GM23338 (cell line): ENCODE results near the gene AFAP1L2. TPM values are rescaled to one million over a fixed set of nuclear protein-coding genes. Genes with fewer than 3 reads are reported as not detected.

ENCODE experiments used
- ATAC-seq: fragments of 200-7000 bp; cut with Tn5 transposase; 3 replicates; pipeline ENCODE4 v1.9.1; 2020
- DNase-seq: peaks from one replicate; pipeline ENCODE4 v3.0.0-alpha.2; 2015; ENCODE audit warnings: low spot score
- H2AFZ ChIP-seq: fragments of 200-600 bp; sonication (generic); 2 replicates; pipeline ENCODE4 v1.8.0; 2016; ENCODE audit warnings: antibody characterized with exemption, mild to moderate bottlenecking, moderate library complexity
- H3F3A ChIP-seq: fragments of 200-600 bp; sonication (generic); replicated peaks from 2 replicates; pipeline ENCODE4 v1.8.0; 2017; ENCODE audit warnings: antibody characterized with exemption, mixed run types, low read depth
- H3K27ac ChIP-seq: fragments of 200-600 bp; sonication (generic); 2 replicates; pipeline ENCODE4 v1.6.1; 2016; ENCODE audit warnings: low read depth
- H3K27me3 ChIP-seq: fragments of 200-600 bp; sonication (generic); 2 replicates; pipeline ENCODE4 v1.8.0; 2016; ENCODE audit warnings: mild to moderate bottlenecking, mixed run types, moderate library complexity; ENCODE audit not compliant: insufficient read depth
- H3K36me3 ChIP-seq: fragments of 200-600 bp; sonication (generic); 2 replicates; pipeline ENCODE4 v1.8.0; 2016; ENCODE audit warnings: mild to moderate bottlenecking; ENCODE audit not compliant: insufficient read depth
- H3K4me1 ChIP-seq: fragments of 200-600 bp; sonication (generic); 2 replicates; pipeline ENCODE4 v1.8.0; 2016; ENCODE audit warnings: mild to moderate bottlenecking, moderate library complexity; ENCODE audit not compliant: insufficient read depth
- H3K4me2 ChIP-seq: fragments of 200-600 bp; sonication (generic); 2 replicates; pipeline ENCODE4 v1.7.1; 2017; ENCODE audit warnings: mixed run types
- H3K4me3 ChIP-seq: fragments of 200-600 bp; sonication (generic); 2 replicates; pipeline ENCODE4 v1.6.1; 2016; ENCODE audit warnings: mixed run types
- H3K79me2 ChIP-seq: fragments of 200-600 bp; sonication (generic); replicated peaks from 2 replicates; pipeline ENCODE4 v1.8.0; 2017; ENCODE audit warnings: mild to moderate bottlenecking; ENCODE audit not compliant: insufficient read depth
- H3K9me2 ChIP-seq: fragments of 200-600 bp; sonication (generic); 2 replicates; pipeline ENCODE4 v1.8.0; 2017; ENCODE audit not compliant: insufficient read depth
- H4K20me1 ChIP-seq: fragments of 200-600 bp; sonication (generic); replicated peaks from 2 replicates; pipeline ENCODE4 v1.8.0; 2017; ENCODE audit warnings: mild to moderate bottlenecking; ENCODE audit not compliant: insufficient read depth
- H3K27ac Mint-ChIP-seq: 2 replicates; pipeline ENCODE4 v1.8.0; 2020; ENCODE audit warnings: inconsistent platforms, mild to moderate bottlenecking, moderate library complexity, mixed read lengths
- H3K27me3 Mint-ChIP-seq: 3 replicates; pipeline ENCODE4 v1.8.0; 2022; ENCODE audit warnings: low read depth, mild to moderate bottlenecking, moderate library complexity, mixed read lengths, inconsistent platforms; ENCODE audit not compliant: insufficient read depth, poor library complexity
- H3K36me3 Mint-ChIP-seq: 3 replicates; pipeline ENCODE4 v1.8.0; 2021; ENCODE audit warnings: low read depth, mild to moderate bottlenecking, inconsistent platforms, moderate library complexity, mixed read lengths
- H3K4me1 Mint-ChIP-seq: 3 replicates; pipeline ENCODE4 v1.8.0; 2020; ENCODE audit warnings: mild to moderate bottlenecking, inconsistent platforms, mixed read lengths
- H3K4me3 Mint-ChIP-seq: 3 replicates; pipeline ENCODE4 v1.8.0; 2021; ENCODE audit warnings: moderate library complexity, mild to moderate bottlenecking, inconsistent platforms, mixed read lengths
- H3K9me3 Mint-ChIP-seq: 3 replicates; pipeline ENCODE4 v1.8.0; 2020; ENCODE audit warnings: moderate library complexity, mild to moderate bottlenecking, inconsistent platforms, mixed read lengths
- CREB1 ChIP-seq: fragments of 250-450 bp; sonication (Bioruptor Pico); IDR thresholded peaks from 2 replicates; pipeline ENCODE4 v1.5.0; 2020; ENCODE audit warnings: low read depth, mild to moderate bottlenecking, moderate library complexity
- EZH2 ChIP-seq: fragments of 200-600 bp; sonication (generic); IDR thresholded peaks from one replicate; pipeline ENCODE4 v1.8.0; 2017; ENCODE audit warnings: antibody characterized with exemption, mild to moderate bottlenecking, low read depth; ENCODE audit not compliant: unreplicated experiment
- EZH2phosphoT487 ChIP-seq: fragments of 200-600 bp; sonication (generic); IDR thresholded peaks from one replicate; pipeline ENCODE4 v1.8.1; 2018; ENCODE audit warnings: antibody characterized with exemption; ENCODE audit not compliant: unreplicated experiment
- JUNB ChIP-seq: IDR thresholded peaks from one replicate; pipeline ENCODE4 v1.6.1; 2016; ENCODE audit warnings: antibody characterized with exemption; ENCODE audit not compliant: unreplicated experiment
- NANOG ChIP-seq: IDR thresholded peaks from 2 replicates; pipeline ENCODE4 v1.6.1; 2016; ENCODE audit warnings: antibody characterized with exemption, borderline replicate concordance
- POLR2AphosphoS5 ChIP-seq: IDR thresholded peaks from 2 replicates; pipeline ENCODE4 v1.6.1; 2016; ENCODE audit warnings: antibody characterized with exemption, low read depth
- REST ChIP-seq: IDR thresholded peaks from one replicate; pipeline ENCODE4 v1.6.1; 2018; ENCODE audit warnings: antibody characterized with exemption; ENCODE audit not compliant: unreplicated experiment
- STAT1 ChIP-seq: IDR thresholded peaks from one replicate; pipeline ENCODE4 v1.6.1; 2016; ENCODE audit warnings: antibody characterized with exemption; ENCODE audit not compliant: unreplicated experiment
- ZNF114 ChIP-seq: fragments of 250-450 bp; sonication (Bioruptor Pico); IDR thresholded peaks from 2 replicates; pipeline ENCODE4 v1.5.0; 2020; ENCODE audit warnings: mild to moderate bottlenecking, moderate library complexity
- ZNF331 ChIP-seq: fragments of 250-450 bp; sonication (Bioruptor Pico); IDR thresholded peaks from 2 replicates; pipeline ENCODE4 v1.5.0; 2020; ENCODE audit warnings: low read depth, mild to moderate bottlenecking, moderate library complexity
- polyA plus RNA-seq: library from polyadenylated mRNA; unstranded; fragments of >200 nt; fragmentation: Nextera tagmentation; extraction: Ambion mirVana; gene quantifications from 2 replicates; pipeline ENCODE4 v1.2.1, GENCODE V29; 2016
- total RNA-seq: library from RNA; depleted of rRNA; stranded (reverse); fragments of >200 nt; shearing (Covaris generic); gene quantifications from 2 replicates; pipeline ENCODE4 v1.2.3, GENCODE V29; 2014
- TF ChIP-seq, protein P1 (sequence below): IDR thresholded peaks from 2 replicates; pipeline ENCODE4 v1.6.1; 2016; ENCODE audit warnings: antibody characterized with exemption
- TF ChIP-seq, protein P2 (sequence below), 2 experiments: fragments of 200-600 bp in 1 of 2; sonication (generic) in 1 of 2; conservative IDR thresholded peaks; 2 replicates each; pipeline versions ENCODE4 v1.5.1 to v1.6.1; 2016 to 2017; ENCODE audit warnings: antibody characterized with exemption in 2 of 2, low read depth in 2 of 2, mild to moderate bottlenecking in 2 of 2, moderate library complexity in 1 of 2

Gene AFAP1L2
- total and polyA plus RNA-seq, 2 experiments from 2014 or later: 2.3 to 6.5 TPM

DNA sequence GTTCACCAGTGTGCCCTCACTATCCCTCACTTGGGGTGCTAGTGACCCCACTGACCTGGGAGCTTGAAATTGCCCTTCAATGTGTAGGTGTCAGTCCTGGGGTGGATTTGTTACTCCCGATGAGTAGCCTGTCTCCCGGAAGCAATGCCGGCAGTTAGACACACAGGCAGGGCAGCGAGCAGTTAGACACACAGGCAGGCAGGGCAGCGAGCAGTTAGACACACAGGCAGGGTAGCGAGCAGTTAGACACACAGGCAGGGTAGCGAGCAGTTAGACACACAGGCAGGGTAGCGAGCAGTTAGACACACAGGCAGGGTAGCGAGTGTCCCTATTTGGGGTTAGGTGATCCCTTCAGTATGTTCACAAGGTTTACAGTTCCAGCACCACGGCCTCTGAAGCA lies 121.2 kb downstream of the AFAP1L2 start (continued):
- TF ChIP-seq ZNF114 (CRISPR knock-in tag) (no peak), JUNB (no peak), CREB1 (CRISPR knock-in tag) (no peak), NANOG (no peak), REST (no peak)
- TF ChIP-seq, protein P1, sequence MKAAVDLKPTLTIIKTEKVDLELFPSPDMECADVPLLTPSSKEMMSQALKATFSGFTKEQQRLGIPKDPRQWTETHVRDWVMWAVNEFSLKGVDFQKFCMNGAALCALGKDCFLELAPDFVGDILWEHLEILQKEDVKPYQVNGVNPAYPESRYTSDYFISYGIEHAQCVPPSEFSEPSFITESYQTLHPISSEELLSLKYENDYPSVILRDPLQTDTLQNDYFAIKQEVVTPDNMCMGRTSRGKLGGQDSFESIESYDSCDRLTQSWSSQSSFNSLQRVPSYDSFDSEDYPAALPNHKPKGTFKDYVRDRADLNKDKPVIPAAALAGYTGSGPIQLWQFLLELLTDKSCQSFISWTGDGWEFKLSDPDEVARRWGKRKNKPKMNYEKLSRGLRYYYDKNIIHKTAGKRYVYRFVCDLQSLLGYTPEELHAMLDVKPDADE: no peak
- TF ChIP-seq, protein P2, sequence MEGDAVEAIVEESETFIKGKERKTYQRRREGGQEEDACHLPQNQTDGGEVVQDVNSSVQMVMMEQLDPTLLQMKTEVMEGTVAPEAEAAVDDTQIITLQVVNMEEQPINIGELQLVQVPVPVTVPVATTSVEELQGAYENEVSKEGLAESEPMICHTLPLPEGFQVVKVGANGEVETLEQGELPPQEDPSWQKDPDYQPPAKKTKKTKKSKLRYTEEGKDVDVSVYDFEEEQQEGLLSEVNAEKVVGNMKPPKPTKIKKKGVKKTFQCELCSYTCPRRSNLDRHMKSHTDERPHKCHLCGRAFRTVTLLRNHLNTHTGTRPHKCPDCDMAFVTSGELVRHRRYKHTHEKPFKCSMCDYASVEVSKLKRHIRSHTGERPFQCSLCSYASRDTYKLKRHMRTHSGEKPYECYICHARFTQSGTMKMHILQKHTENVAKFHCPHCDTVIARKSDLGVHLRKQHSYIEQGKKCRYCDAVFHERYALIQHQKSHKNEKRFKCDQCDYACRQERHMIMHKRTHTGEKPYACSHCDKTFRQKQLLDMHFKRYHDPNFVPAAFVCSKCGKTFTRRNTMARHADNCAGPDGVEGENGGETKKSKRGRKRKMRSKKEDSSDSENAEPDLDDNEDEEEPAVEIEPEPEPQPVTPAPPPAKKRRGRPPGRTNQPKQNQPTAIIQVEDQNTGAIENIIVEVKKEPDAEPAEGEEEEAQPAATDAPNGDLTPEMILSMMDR (conservative IDR thresholded peaks at IDR 0.05; ENCODE audit: low read depth in 2 of 2): no peak

DNA sequence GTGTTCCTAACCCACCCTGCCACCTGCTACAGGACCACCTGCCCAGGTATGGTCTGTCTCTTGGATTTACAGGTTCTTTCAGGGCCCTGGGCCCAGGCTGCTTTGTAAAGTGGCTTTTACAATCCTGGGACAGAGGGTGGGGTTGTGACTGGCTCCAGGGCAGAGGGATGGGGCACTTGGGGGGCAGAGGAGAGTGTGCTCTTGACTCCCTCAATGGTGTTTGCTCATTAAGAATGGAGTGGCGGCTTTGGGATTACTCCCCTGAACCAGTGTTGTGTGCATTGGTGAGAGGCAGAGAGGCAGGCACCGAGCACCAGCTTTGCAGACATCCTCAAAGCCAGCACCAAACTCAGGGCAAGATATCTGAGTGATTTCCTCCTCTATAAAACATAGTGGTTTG lies 121.8 kb downstream of the AFAP1L2 start:
- Histone ChIP-seq H3K4me2 (no peak overlapping the region), H3K27me3 (no peaks in the 10 kb centered on the region), H3K4me3 (no peak overlapping the region), H3K27ac (no peak overlapping the region), H3K79me2 (no peaks in the 10 kb centered on the region), H4K20me1 (no peaks in the 10 kb centered on the region), H2AFZ (no peak overlapping the region), H3F3A (no peaks in the 10 kb centered on the region), H3K36me3 (no peaks in the 10 kb centered on the region), H3K9me2 (no peaks in the 10 kb centered on the region), H3K4me1 (no peaks in the 10 kb centered on the region)
- H3K4me1 Mint-ChIP-seq: no peaks in the 10 kb centered on the region
- H3K36me3 Mint-ChIP-seq: no peaks in the 10 kb centered on the region
- H3K27ac Mint-ChIP-seq: no peak overlapping the region
- ATAC-seq (no peak), DNase-seq (no peak)
- H3K27me3 Mint-ChIP-seq: peaks cover 3% of the 10 kb centered on the region
- H3K4me3 Mint-ChIP-seq: no peak overlapping the region
- H3K9me3 Mint-ChIP-seq: no peaks in the 10 kb centered on the region
- TF ChIP-seq EZH2phosphoT487: no peak
- no peak for TF ChIP-seq JUNB
- no peak for TF ChIP-seq STAT1
- TF ChIP-seq ZNF331 (CRISPR knock-in tag): no peak
- TF ChIP-seq, protein P1: no peak
- no peak for TF ChIP-seq ZNF114 (CRISPR knock-in tag)
- no peak for TF ChIP-seq NANOG
- no peak for TF ChIP-seq EZH2
- no peak for TF ChIP-seq POLR2AphosphoS5
